ENCODE measurements around the gene ZNF396. TPM values are rescaled to one million over a fixed set of nuclear protein-coding genes. Genes with fewer than 3 reads are reported as not detected.

ZNF396 gene
- total RNA-seq, 1 experiment from 2014 or later: 1.2 TPM

GRCh38 chr18:35386600-35387100, 9.5 kb upstream of the ZNF396 start:
- Mint-ChIP-seq H3K27ac (ENCODE audit: low read depth, unreplicated experiment) (no peak overlapping the region), H3K27me3 (ENCODE audit: insufficient read depth, unreplicated experiment) (no peaks in the 10 kb centered on the region), H3K9me3 (ENCODE audit: unreplicated experiment) (no peaks in the 10 kb centered on the region), H3K4me3 (ENCODE audit: unreplicated experiment) (no peak overlapping the region), H3K36me3 (ENCODE audit: insufficient read depth, unreplicated experiment) (no peaks in the 10 kb centered on the region), H3K4me1 (ENCODE audit: insufficient read depth, unreplicated experiment) (peaks cover 9% of the 10 kb centered on the region)
- ChIA-PET CTCF (interaction anchor here (0.5 to 5.2 kb wide), 32 partner anchors 11 to 1143 kb away, joined by 3 to 53 read pairs (median 4); partner anchors contain the start of gene ZSCAN30), POLR2A (interaction anchor here (0.5 to 1.0 kb wide), 5 partner anchors 8 to 742 kb away, joined by 3 to 6 read pairs (median 3); partner anchors contain the start of gene SLC39A6)
- intact Hi-C loops (cut with micrococcal nuclease): loop anchor here (2.0 to 5.0 kb wide), 3 partner anchors 196 to 564 kb away; partner anchors contain the start of gene GALNT1
- peak; percentile 84 for DNase-seq (ENCODE audit: unreplicated experiment)
- no TSS peak for BruUV-seq (replicated peaks)
- TF ChIP-seq, protein P1, sequence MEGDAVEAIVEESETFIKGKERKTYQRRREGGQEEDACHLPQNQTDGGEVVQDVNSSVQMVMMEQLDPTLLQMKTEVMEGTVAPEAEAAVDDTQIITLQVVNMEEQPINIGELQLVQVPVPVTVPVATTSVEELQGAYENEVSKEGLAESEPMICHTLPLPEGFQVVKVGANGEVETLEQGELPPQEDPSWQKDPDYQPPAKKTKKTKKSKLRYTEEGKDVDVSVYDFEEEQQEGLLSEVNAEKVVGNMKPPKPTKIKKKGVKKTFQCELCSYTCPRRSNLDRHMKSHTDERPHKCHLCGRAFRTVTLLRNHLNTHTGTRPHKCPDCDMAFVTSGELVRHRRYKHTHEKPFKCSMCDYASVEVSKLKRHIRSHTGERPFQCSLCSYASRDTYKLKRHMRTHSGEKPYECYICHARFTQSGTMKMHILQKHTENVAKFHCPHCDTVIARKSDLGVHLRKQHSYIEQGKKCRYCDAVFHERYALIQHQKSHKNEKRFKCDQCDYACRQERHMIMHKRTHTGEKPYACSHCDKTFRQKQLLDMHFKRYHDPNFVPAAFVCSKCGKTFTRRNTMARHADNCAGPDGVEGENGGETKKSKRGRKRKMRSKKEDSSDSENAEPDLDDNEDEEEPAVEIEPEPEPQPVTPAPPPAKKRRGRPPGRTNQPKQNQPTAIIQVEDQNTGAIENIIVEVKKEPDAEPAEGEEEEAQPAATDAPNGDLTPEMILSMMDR (IDR thresholded peaks at IDR 0.05; ENCODE audit: unreplicated experiment): peak; percentile 86

- BruUV-seq (replicated peaks): no TSS peak
- CTCF ChIA-PET: interaction anchor here (0.6 to 5.2 kb wide), 6 partner anchors 15 to 373 kb away, joined by 3 to 53 read pairs (median 4); no protein-coding TSS in a partner anchor
Observed at GRCh38 chr18:35383136-35383535, 6.0 kb upstream of the ZNF396 start.

DNA sequence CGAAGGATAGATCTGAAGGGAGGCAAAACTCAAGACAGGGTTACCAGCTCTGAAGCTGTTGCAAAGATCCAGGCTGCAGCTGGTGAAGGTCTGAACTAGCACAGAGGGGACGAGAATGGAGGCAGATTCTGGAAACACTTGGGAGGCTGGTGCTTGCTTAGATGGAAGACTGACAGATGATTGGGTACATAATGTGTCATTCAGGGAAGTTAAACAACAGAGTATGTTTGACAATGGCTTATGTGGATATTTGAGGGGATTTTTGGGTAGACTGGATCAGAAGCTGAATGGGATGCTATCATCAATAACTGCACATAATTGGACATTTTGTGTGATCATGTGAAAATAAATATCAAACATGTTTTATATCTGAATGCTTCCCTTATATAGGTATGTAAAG, 2.3 kb upstream of the ZNF396 start:
- no TSS peak for BruUV-seq (replicated peaks)
- no peak for DNase-seq (ENCODE audit: unreplicated experiment)
- no peaks in the 10 kb centered on the region for H3K27me3 Mint-ChIP-seq (ENCODE audit: insufficient read depth, unreplicated experiment)
- POLR2A ChIA-PET: no interaction called here
- intact Hi-C loops (cut with micrococcal nuclease): no loop called here
- no peak overlapping the region for H3K4me3 Mint-ChIP-seq (ENCODE audit: unreplicated experiment)
- no peaks in the 10 kb centered on the region for H3K36me3 Mint-ChIP-seq (ENCODE audit: insufficient read depth, unreplicated experiment)
- H3K9me3 Mint-ChIP-seq (ENCODE audit: unreplicated experiment): no peaks in the 10 kb centered on the region
- H3K27ac Mint-ChIP-seq (ENCODE audit: low read depth, unreplicated experiment): no peak overlapping the region
- TF ChIP-seq, protein P1 (IDR thresholded peaks at IDR 0.05; ENCODE audit: unreplicated experiment): no peak
- peaks cover 15% of the 10 kb centered on the region for H3K4me1 Mint-ChIP-seq (ENCODE audit: insufficient read depth, unreplicated experiment)
- CTCF ChIA-PET: interaction anchor here (0.8 kb wide), 1 partner anchor 28 kb away, joined by 3 read pairs; no protein-coding TSS in a partner anchor

More at GRCh38 chr18:35383136-35383535, 6.0 kb upstream of the ZNF396 start:
- Mint-ChIP-seq H3K9me3 (ENCODE audit: unreplicated experiment) (no peaks in the 10 kb centered on the region), H3K27ac (ENCODE audit: low read depth, unreplicated experiment) (no peak overlapping the region), H3K4me3 (ENCODE audit: unreplicated experiment) (no peak overlapping the region), H3K4me1 (ENCODE audit: insufficient read depth, unreplicated experiment) (peaks cover 19% of the 10 kb centered on the region), H3K27me3 (ENCODE audit: insufficient read depth, unreplicated experiment) (no peaks in the 10 kb centered on the region), H3K36me3 (ENCODE audit: insufficient read depth, unreplicated experiment) (no peaks in the 10 kb centered on the region)
- no peak for DNase-seq (ENCODE audit: unreplicated experiment)
- TF ChIP-seq, protein P1 (IDR thresholded peaks at IDR 0.05; ENCODE audit: unreplicated experiment): no peak
- intact Hi-C loops (cut with micrococcal nuclease): no loop called here
- POLR2A ChIA-PET: interaction anchor here (0.6 to 1.0 kb wide), 2 partner anchors 93 to 220 kb away, joined by 3 to 5 read pairs; partner anchors contain the start of gene ZSCAN30

DNA sequence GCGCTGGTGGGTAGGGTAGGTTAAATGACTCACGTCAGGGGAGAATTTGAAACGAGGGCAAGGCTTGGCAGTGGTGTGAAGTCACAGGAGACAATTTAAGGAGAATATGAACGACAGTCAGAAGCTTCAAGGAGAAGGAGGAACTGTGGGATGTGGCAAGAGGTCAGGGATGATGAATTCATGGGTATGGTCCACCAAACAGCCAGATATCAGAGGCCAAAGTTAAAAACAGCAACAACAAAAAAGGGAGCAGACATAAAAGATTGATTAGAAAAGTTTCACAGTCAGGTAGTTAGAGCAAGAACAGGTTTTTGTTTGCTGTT, 1.4 kb upstream of the ZNF396 start:
- ChIA-PET CTCF (interaction anchor here (0.6 kb wide), 1 partner anchor 179 kb away, joined by 3 read pairs; no protein-coding TSS in a partner anchor), POLR2A (no interaction called here)
- no TSS peak for BruUV-seq (replicated peaks)
- Mint-ChIP-seq H3K4me3 (ENCODE audit: unreplicated experiment) (peak overlapping the region; percentile 6), H3K36me3 (ENCODE audit: insufficient read depth, unreplicated experiment) (no peaks in the 10 kb centered on the region), H3K27me3 (ENCODE audit: insufficient read depth, unreplicated experiment) (no peaks in the 10 kb centered on the region), H3K4me1 (ENCODE audit: insufficient read depth, unreplicated experiment) (peaks cover 15% of the 10 kb centered on the region), H3K27ac (ENCODE audit: low read depth, unreplicated experiment) (no peak overlapping the region), H3K9me3 (ENCODE audit: unreplicated experiment) (no peaks in the 10 kb centered on the region)
- intact Hi-C loops (cut with micrococcal nuclease): no loop called here
- no peak for DNase-seq (ENCODE audit: unreplicated experiment)
- TF ChIP-seq, protein P1 (IDR thresholded peaks at IDR 0.05; ENCODE audit: unreplicated experiment): no peak

All from MCF 10A (cell line).